HepG2 (cell line): ENCODE measurements around the gene NMT2. TPM values are rescaled to one million over a fixed set of nuclear protein-coding genes. Genes with fewer than 3 reads are reported as not detected.
A peak's percentile ranks its signal among the peaks of the same experiment; 100 is the strongest.

ENCODE experiments used
- CREBL2 ChIP-seq: sonication (generic); formaldehyde crosslinking; IDR thresholded peaks from 2 replicates; pipeline ENCODE4 v1.8.1; 2023; ENCODE audit warnings: missing genetic modification reagents, mild to moderate bottlenecking, borderline replicate concordance
- ERF ChIP-seq: IDR thresholded peaks from 2 replicates; pipeline ENCODE4 v1.6.1; 2018; ENCODE audit warnings: missing biosample characterization, missing genetic modification reagents
- FOXP1 ChIP-seq, 2 experiments: fragments of 450-650 bp in 1 of 2; IDR thresholded peaks; 2 replicates each; pipeline ENCODE4 v1.6.1; 2017 to 2018; ENCODE audit warnings: antibody characterized with exemption in 1 of 2
- NCOA1 ChIP-seq: sonication (generic); formaldehyde crosslinking; IDR thresholded peaks from 2 replicates; pipeline ENCODE4 v1.9.0; 2021; ENCODE audit warnings: missing genetic modification reagents
- NFE2L1 ChIP-seq: sonication (generic); formaldehyde crosslinking; IDR thresholded peaks from 2 replicates; pipeline ENCODE4 v1.4.0; 2020; ENCODE audit warnings: missing genetic modification reagents, mild to moderate bottlenecking, borderline replicate concordance
- SALL1 ChIP-seq: sonication (generic); formaldehyde crosslinking; IDR thresholded peaks from 2 replicates; pipeline ENCODE4 v1.8.0; 2022; ENCODE audit warnings: mild to moderate bottlenecking, missing genetic modification reagents
- SIN3B ChIP-seq: fragments of 150-350 bp; IDR thresholded peaks from 2 replicates; pipeline ENCODE4 v1.6.1; 2014; ENCODE audit warnings: low read length
- SOX13 ChIP-seq, 3 experiments: fragments of 450-650 bp in 1 of 3; sonication (generic) in 1 of 3; formaldehyde crosslinking in 1 of 3; IDR thresholded peaks in 2 of 3; conservative IDR thresholded peaks in 1 of 3; 2 replicates each; pipeline versions ENCODE4 v1.5.0 to v1.6.1; 2016 to 2020; ENCODE audit warnings: antibody characterized with exemption in 1 of 3, mild to moderate bottlenecking in 1 of 3, missing compliant biosample characterization in 1 of 3, missing genetic modification reagents in 1 of 3, moderate library complexity in 1 of 3
- TBX2 ChIP-seq: sonication (generic); formaldehyde crosslinking; IDR thresholded peaks from 2 replicates; pipeline ENCODE4 v1.5.0; 2020; ENCODE audit warnings: missing genetic modification reagents, mild to moderate bottlenecking, borderline replicate concordance
- ZC3H4 ChIP-seq: sonication (generic); formaldehyde crosslinking; IDR thresholded peaks from 2 replicates; pipeline ENCODE4 v1.4.0; 2020; ENCODE audit warnings: missing genetic modification reagents, borderline replicate concordance
- ZHX1 ChIP-seq: sonication (generic); formaldehyde crosslinking; IDR thresholded peaks from 2 replicates; pipeline ENCODE4 v1.8.1; 2022; ENCODE audit warnings: low read depth, mild to moderate bottlenecking, missing genetic modification reagents
- ZNF205 ChIP-seq: IDR thresholded peaks from 2 replicates; pipeline ENCODE4 v1.6.1; 2018; ENCODE audit warnings: missing biosample characterization, missing genetic modification reagents
- ZNF3 ChIP-seq: IDR thresholded peaks from 2 replicates; pipeline ENCODE4 v1.7.0; 2017; ENCODE audit warnings: inconsistent platforms
- ZNF407 ChIP-seq: sonication (generic); formaldehyde crosslinking; IDR thresholded peaks from one replicate; pipeline ENCODE4 v1.5.1; 2020; ENCODE audit warnings: mild to moderate bottlenecking, missing genetic modification reagents; ENCODE audit errors: not compliant biosample characterization
- polyA plus RNA-seq, 8 experiments: library from polyadenylated mRNA; depleted of rRNA in 3 of 8; stranded (reverse) in 7 of 8; unstranded in 1 of 8; fragments of >200 nt; fragmentation: Illumina TruSeq in 4 of 8; extraction: Trizol in 4 of 8; gene quantifications; 2 replicates each; pipeline versions ENCODE4 v1.2.1 to v1.2.3, GENCODE V29; 2011 to 2016; ENCODE audit warnings: low read depth in 4 of 8, missing spikeins in 1 of 8, mixed read lengths in 1 of 8; ENCODE audit not compliant: insufficient read depth in 1 of 8
- total RNA-seq, 5 experiments: library from RNA; depleted of rRNA; stranded (reverse); fragments of >200 nt; fragmentation: Illumina TruSeq; extraction: Trizol; gene quantifications; 2 replicates each; pipeline ENCODE4 v1.2.3, GENCODE V29; 2016; ENCODE audit warnings: low read depth in 1 of 5
- TF ChIP-seq, protein P1 (sequence below): sonication (generic); formaldehyde crosslinking; IDR thresholded peaks from 2 replicates; pipeline ENCODE4 v1.4.0; 2020; ENCODE audit warnings: mild to moderate bottlenecking, low read depth, missing genetic modification reagents

NMT2 gene
- total and polyA plus RNA-seq, 2 of the 13 experiments (the other 11 are each of a cell fraction or from before 2014, with no cell fraction given) = 10.1 to 23.8 TPM

- no peak for TF ChIP-seq ZNF407 (CRISPR knock-in tag)
- TF ChIP-seq SOX13 (IDR thresholded peaks at IDR 0.05) = peak; percentile 94
- TF ChIP-seq SOX13 (CRISPR knock-in tag; conservative IDR thresholded peaks at IDR 0.05 in 1 of 2, IDR thresholded peaks at IDR 0.05 in 1 of 2) = peak in 1 of 2 experiments; percentile 93; a peak in 2 of 4 replicates
- no peak for TF ChIP-seq SIN3B
- no peak for TF ChIP-seq NFE2L1 (CRISPR knock-in tag)
- no peak for TF ChIP-seq ZHX1 (CRISPR knock-in tag)
- TF ChIP-seq, protein P1, sequence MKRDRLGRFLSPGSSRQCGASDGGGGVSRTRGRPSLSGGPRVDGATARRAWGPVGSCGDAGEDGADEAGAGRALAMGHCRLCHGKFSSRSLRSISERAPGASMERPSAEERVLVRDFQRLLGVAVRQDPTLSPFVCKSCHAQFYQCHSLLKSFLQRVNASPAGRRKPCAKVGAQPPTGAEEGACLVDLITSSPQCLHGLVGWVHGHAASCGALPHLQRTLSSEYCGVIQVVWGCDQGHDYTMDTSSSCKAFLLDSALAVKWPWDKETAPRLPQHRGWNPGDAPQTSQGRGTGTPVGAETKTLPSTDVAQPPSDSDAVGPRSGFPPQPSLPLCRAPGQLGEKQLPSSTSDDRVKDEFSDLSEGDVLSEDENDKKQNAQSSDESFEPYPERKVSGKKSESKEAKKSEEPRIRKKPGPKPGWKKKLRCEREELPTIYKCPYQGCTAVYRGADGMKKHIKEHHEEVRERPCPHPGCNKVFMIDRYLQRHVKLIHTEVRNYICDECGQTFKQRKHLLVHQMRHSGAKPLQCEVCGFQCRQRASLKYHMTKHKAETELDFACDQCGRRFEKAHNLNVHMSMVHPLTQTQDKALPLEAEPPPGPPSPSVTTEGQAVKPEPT = no peak
- TF ChIP-seq FOXP1 (IDR thresholded peaks at IDR 0.05) = no peak
- TF ChIP-seq FOXP1 (CRISPR knock-in tag; IDR thresholded peaks at IDR 0.05) = peak; percentile 36; the same call in 1 of the 2 replicates
- no peak for TF ChIP-seq TBX2 (CRISPR knock-in tag)
- TF ChIP-seq ZNF205 (CRISPR knock-in tag) = 0 out of 2 replicates have a peak, but pooled peaks have one; percentile 44
- no peak for TF ChIP-seq NCOA1 (CRISPR knock-in tag)
- no peak for TF ChIP-seq ZNF3 (CRISPR knock-in tag)
- TF ChIP-seq ZC3H4 (CRISPR knock-in tag) = no peak
- TF ChIP-seq SALL1 (CRISPR knock-in tag) = peak; percentile 59
- no peak for TF ChIP-seq ERF (CRISPR knock-in tag)
- TF ChIP-seq CREBL2 (CRISPR knock-in tag) = no peak
These were observed 17.9 kb downstream of the NMT2 start (continued) for GRCh38 chr10:15150563-15150962.
